Testis (tissue), 3 donors: Measurements from ENCODE around the gene C13orf46. TPM values are rescaled to one million over a fixed set of nuclear protein-coding genes. Genes with fewer than 3 reads are reported as not detected.

ENCODE experiments used
- DNase-seq: peaks from one replicate; pipeline ENCODE4 v3.0.0-alpha.2; 2019
- H3K27ac ChIP-seq, 2 donors: fragments of 200-600 bp; sonication (generic); one replicate each; pipeline ENCODE4 v1.5.1; 2019
- H3K27me3 ChIP-seq: fragments of 200-600 bp; sonication (generic); one replicate; pipeline ENCODE4 v1.5.1; 2019
- H3K36me3 ChIP-seq: fragments of 200-600 bp; sonication (generic); one replicate; pipeline ENCODE4 v1.5.1; 2017; ENCODE audit warnings: low read depth; ENCODE audit errors: missing control alignments
- H3K4me1 ChIP-seq: fragments of 200-600 bp; sonication (generic); one replicate; pipeline ENCODE4 v1.5.1; 2019
- H3K4me3 ChIP-seq, 2 donors: fragments of 200-600 bp; sonication (generic); one replicate each; pipeline ENCODE4 v1.5.1; 2017 to 2019
- H3K9me3 ChIP-seq: fragments of 200-600 bp; sonication (generic); one replicate; pipeline ENCODE4 v1.5.1; 2017
- CTCF ChIP-seq, 3 experiments: fragments of 450-650 bp in 2 of 3; fragments of 200-600 bp in 1 of 3; sonication (generic) in 1 of 3; IDR thresholded peaks; one replicate each; pipeline ENCODE4 v1.5.1; 2016 to 2019; ENCODE audit warnings: antibody characterized with exemption in 3 of 3, mild to moderate bottlenecking in 2 of 3, moderate library complexity in 1 of 3
- POLR2A ChIP-seq: fragments of 450-650 bp; IDR thresholded peaks from one replicate; pipeline ENCODE4 v1.6.1; 2017; ENCODE audit warnings: antibody characterized with exemption, mild to moderate bottlenecking, moderate library complexity
- WGBS, 2 donors: methylation state at CpG; one replicate each; pipeline ENCODE4 v1.1.5; 2018; 5-methylcytosine and 5-hydroxymethylcytosine counted together
- intact Hi-C: fragments of 100-400 bp; cut with DNase I; formaldehyde crosslinking; loops from one replicate; pipeline ENCODE4 v1.15.1; 2023; ENCODE audit warnings: low total_unique reads
- polyA plus RNA-seq: library from polyadenylated mRNA; stranded (reverse); fragments of 350-450 nt; fragmentation: Illumina TruSeq; extraction: RNeasy Lipid Tissue Mini Kit (QIAGEN cat#74804); gene quantifications from one replicate; pipeline ENCODE4 v1.2.3, GENCODE V29; 2014; ENCODE audit warnings: low read depth, low replicate concordance; ENCODE audit not compliant: insufficient read depth
- total RNA-seq, 2 donors: library from RNA; depleted of rRNA; stranded (reverse); fragments of >200 nt; gene quantifications; one replicate each; pipeline ENCODE4 v1.2.3, GENCODE V29; 2016

Gene C13orf46
- total and polyA plus RNA-seq, 3 donors from 2014 or later, result 2.9 to 28.4 (median 5.5) TPM

- Histone ChIP-seq H3K36me3 (no peaks in the 10 kb centered on the region), H3K4me1 (no peaks in the 10 kb centered on the region), H3K4me3 (no peak overlapping the region), H3K9me3 (no peaks in the 10 kb centered on the region), H3K27me3 (no peaks in the 10 kb centered on the region), H3K27ac (no peak overlapping the region)
- intact Hi-C loops, result no loop called here
- no peak for TF ChIP-seq CTCF (IDR thresholded peaks at IDR 0.05)
- no peak for TF ChIP-seq POLR2A
- 99% methylated on average over 10 of the region's 10 CpGs for WGBS, 2 donors
- DNase-seq, result no peak
Observed at GRCh38 chr13:113918580-113918979, 55.3 kb downstream of the C13orf46 start.

GRCh38 chr13:113917594-113918371, 56.1 kb downstream of the C13orf46 start:
- Histone ChIP-seq H3K36me3 (no peaks in the 10 kb centered on the region), H3K4me1 (no peaks in the 10 kb centered on the region), H3K27me3 (no peaks in the 10 kb centered on the region), H3K4me3 (no peak overlapping the region), H3K27ac (no peak overlapping the region), H3K9me3 (no peaks in the 10 kb centered on the region)
- TF ChIP-seq POLR2A, result no peak
- TF ChIP-seq CTCF (IDR thresholded peaks at IDR 0.05), result no peak
- no peak for DNase-seq
- intact Hi-C loops, result no loop called here
- WGBS, 2 donors, result 89 to 95% methylated on average over 11 to 29 of the region's 29 CpGs

- no peak for DNase-seq
- H3K4me3 ChIP-seq, result no peak overlapping the region
- H3K27me3 ChIP-seq, result no peaks in the 10 kb centered on the region
- WGBS, 2 donors, result 86 to 90% methylated on average over 14 of the region's 14 CpGs
- no peaks in the 10 kb centered on the region for H3K9me3 ChIP-seq
- H3K4me1 ChIP-seq, result no peaks in the 10 kb centered on the region
- H3K36me3 ChIP-seq, result no peaks in the 10 kb centered on the region
- H3K27ac ChIP-seq, result no peak overlapping the region
- no peak for TF ChIP-seq CTCF (IDR thresholded peaks at IDR 0.05)
- no peak for TF ChIP-seq POLR2A
- intact Hi-C loops, result no loop called here
Observed at GRCh38 chr13:113917096-113917495, 56.8 kb downstream of the C13orf46 start.

- 84 to 92% methylated on average over 2 of the region's 2 CpGs for WGBS, 2 donors
- intact Hi-C loops, result no loop called here
- Histone ChIP-seq H3K9me3 (no peaks in the 10 kb centered on the region), H3K27ac (no peak overlapping the region), H3K27me3 (no peaks in the 10 kb centered on the region), H3K4me3 (no peak overlapping the region), H3K36me3 (no peaks in the 10 kb centered on the region), H3K4me1 (no peaks in the 10 kb centered on the region)
- no peak for TF ChIP-seq CTCF (IDR thresholded peaks at IDR 0.05)
- no peak for TF ChIP-seq POLR2A
- DNase-seq, result no peak
Observed at GRCh38 chr13:113916330-113916815, 57.5 kb downstream of the C13orf46 start.
